Activated CD4-positive, alpha-beta memory T cell treated with anti-CD3 and anti-CD28 coated beads, Interleukin-2, amount 10 ng/mL, durations not matched to agents 7 days and 5 days (primary cell): Measurements from ENCODE around the gene ATP6V0E2. TPM values are rescaled to one million over a fixed set of nuclear protein-coding genes. Genes with fewer than 3 reads are reported as not detected.

Source experiments
- CTCF ChIA-PET: fragments of 350-600 bp; sonication (Branson Sonifier 250); formaldehyde crosslinking; loops from one replicate; lab custom pipeline; 2021; ENCODE audit warnings: antibody characterized with exemption, inconsistent platforms; lab: Charles Lee
- POLR2A ChIA-PET: fragments of 350-600 bp; sonication (Branson Sonifier 250); formaldehyde crosslinking; loops from one replicate; lab custom pipeline; 2021; ENCODE audit warnings: antibody characterized with exemption; lab: Charles Lee
- DNase-seq: peaks from one replicate; pipeline ENCODE4 v3.0.0-alpha.2; 2020
- H3K27ac Mint-ChIP-seq: one replicate; pipeline ENCODE4 v1.8.0; 2021; ENCODE audit warnings: mild to moderate bottlenecking, mixed read lengths
- H3K27me3 Mint-ChIP-seq: one replicate; pipeline ENCODE4 v1.8.0; 2021; ENCODE audit warnings: mixed read lengths
- H3K36me3 Mint-ChIP-seq: one replicate; pipeline ENCODE4 v1.8.0; 2021; ENCODE audit warnings: low read depth, mixed read lengths
- H3K4me1 Mint-ChIP-seq: one replicate; pipeline ENCODE4 v1.8.0; 2021; ENCODE audit warnings: mixed read lengths
- H3K4me3 Mint-ChIP-seq: one replicate; pipeline ENCODE4 v1.8.0; 2021; ENCODE audit warnings: mild to moderate bottlenecking, mixed read lengths
- H3K9me3 Mint-ChIP-seq: one replicate; pipeline ENCODE4 v1.8.0; 2021; ENCODE audit warnings: mixed read lengths
- total RNA-seq, 2 experiments: library from RNA; stranded (reverse); gene quantifications; one replicate each; pipeline ENCODE4 v1.2.3, GENCODE V29; 2021

The ATP6V0E2 gene
- total RNA-seq, 2 experiments from 2014 or later, result 48.8 to 52.3 TPM

GRCh38 chr7:149859876-149860275 is 13.9 kb upstream of the ATP6V0E2 start:
- no peaks in the 10 kb centered on the region for H3K9me3 Mint-ChIP-seq
- CTCF ChIA-PET, result interaction anchor here (1.5 kb wide), 1 partner anchor 11 kb away, joined by 3 read pairs; no protein-coding TSS in a partner anchor
- POLR2A ChIA-PET, result no interaction called here
- no peak for DNase-seq
- peaks cover 55% of the 10 kb centered on the region for H3K4me1 Mint-ChIP-seq
- no peak overlapping the region for H3K27ac Mint-ChIP-seq
- no peaks in the 10 kb centered on the region for H3K27me3 Mint-ChIP-seq
- H3K36me3 Mint-ChIP-seq, result peaks cover 24% of the 10 kb centered on the region
- no peak overlapping the region for H3K4me3 Mint-ChIP-seq

- H3K27me3 Mint-ChIP-seq, result no peaks in the 10 kb centered on the region
- POLR2A ChIA-PET, result interaction anchor here (1.2 kb wide), 1 partner anchor 10 kb away, joined by 4 read pairs; no protein-coding TSS in a partner anchor
Observed at GRCh38 chr7:149860821-149861727, 12.7 kb upstream of the ATP6V0E2 start.

GRCh38 chr7:149861728-149862045 is 12.1 kb upstream of the ATP6V0E2 start:
- CTCF ChIA-PET, result interaction anchor here (0.8 to 2.7 kb wide), 5 partner anchors 9 to 22 kb away, joined by 3 to 22 read pairs (median 5); no protein-coding TSS in a partner anchor
- Mint-ChIP-seq H3K27ac (no peak overlapping the region), H3K4me1 (peaks cover 55% of the 10 kb centered on the region), H3K4me3 (no peak overlapping the region), H3K9me3 (no peaks in the 10 kb centered on the region), H3K27me3 (no peaks in the 10 kb centered on the region), H3K36me3 (peaks cover 28% of the 10 kb centered on the region)
- POLR2A ChIA-PET, result interaction anchor here (1.2 kb wide), 1 partner anchor 10 kb away, joined by 4 read pairs; no protein-coding TSS in a partner anchor
- DNase-seq, result no peak

More at GRCh38 chr7:149860821-149861727, 12.7 kb upstream of the ATP6V0E2 start:
- Mint-ChIP-seq H3K4me3 (no peak overlapping the region), H3K36me3 (peaks cover 28% of the 10 kb centered on the region), H3K27ac (no peak overlapping the region), H3K9me3 (no peaks in the 10 kb centered on the region), H3K4me1 (peaks cover 55% of the 10 kb centered on the region)
- CTCF ChIA-PET, result interaction anchor here (0.9 to 2.7 kb wide), 5 partner anchors 10 to 21 kb away, joined by 3 to 22 read pairs (median 5); no protein-coding TSS in a partner anchor
- no peak for DNase-seq

- no peaks in the 10 kb centered on the region for H3K9me3 Mint-ChIP-seq
- H3K36me3 Mint-ChIP-seq, result peaks cover 28% of the 10 kb centered on the region
- no peak overlapping the region for H3K27ac Mint-ChIP-seq
- ChIA-PET CTCF (interaction anchor here (0.8 to 2.7 kb wide), 3 partner anchors 9 to 13 kb away, joined by 3 to 22 read pairs (median 5); no protein-coding TSS in a partner anchor), POLR2A (interaction anchor here (1.2 kb wide), 1 partner anchor 9 kb away, joined by 4 read pairs; no protein-coding TSS in a partner anchor)
- DNase-seq, result no peak
- no peak overlapping the region for H3K4me3 Mint-ChIP-seq
- no peaks in the 10 kb centered on the region for H3K27me3 Mint-ChIP-seq
- peaks cover 56% of the 10 kb centered on the region for H3K4me1 Mint-ChIP-seq
Observed at GRCh38 chr7:149862156-149862555, 11.6 kb upstream of the ATP6V0E2 start.

GRCh38 chr7:149863500-149863899 is 10.3 kb upstream of the ATP6V0E2 start:
- H3K36me3 Mint-ChIP-seq, result peaks cover 38% of the 10 kb centered on the region
- H3K27me3 Mint-ChIP-seq, result no peaks in the 10 kb centered on the region
- CTCF ChIA-PET, result no interaction called here
- peaks cover 61% of the 10 kb centered on the region for H3K4me1 Mint-ChIP-seq
- no peak overlapping the region for H3K4me3 Mint-ChIP-seq
- no peaks in the 10 kb centered on the region for H3K9me3 Mint-ChIP-seq
- POLR2A ChIA-PET, result interaction anchor here (1.9 kb wide), 1 partner anchor 19 kb away, joined by 8 read pairs; no protein-coding TSS in a partner anchor
- DNase-seq, result no peak
- H3K27ac Mint-ChIP-seq, result peak overlapping the region; percentile 77

- H3K27ac Mint-ChIP-seq, result peak overlapping the region; percentile 77
- no peaks in the 10 kb centered on the region for H3K27me3 Mint-ChIP-seq
- no peaks in the 10 kb centered on the region for H3K9me3 Mint-ChIP-seq
- no peak overlapping the region for H3K4me3 Mint-ChIP-seq
- DNase-seq, result no peak
- H3K4me1 Mint-ChIP-seq, result peaks cover 66% of the 10 kb centered on the region
- CTCF ChIA-PET, result interaction anchor here (1.4 kb wide), 1 partner anchor 19 kb away, joined by 7 read pairs; no protein-coding TSS in a partner anchor
- peaks cover 40% of the 10 kb centered on the region for H3K36me3 Mint-ChIP-seq
- POLR2A ChIA-PET, result interaction anchor here (1.8 to 2.3 kb wide), 3 partner anchors 8 to 25 kb away, joined by 6 to 27 read pairs (median 8); partner anchors contain the start of gene ZNF862
Observed at GRCh38 chr7:149864023-149864422, 9.7 kb upstream of the ATP6V0E2 start.

- Mint-ChIP-seq H3K9me3 (no peaks in the 10 kb centered on the region), H3K27ac (peak overlapping the region; percentile 98), H3K27me3 (no peaks in the 10 kb centered on the region), H3K36me3 (peaks cover 40% of the 10 kb centered on the region), H3K4me3 (no peak overlapping the region), H3K4me1 (peaks cover 73% of the 10 kb centered on the region)
- CTCF ChIA-PET, result interaction anchor here (1.0 to 1.9 kb wide), 5 partner anchors 8 to 26 kb away, joined by 3 to 10 read pairs (median 7); partner anchors contain the start of gene ZNF862
- POLR2A ChIA-PET, result interaction anchor here (0.8 to 2.3 kb wide), 9 partner anchors 8 to 459 kb away, joined by 3 to 27 read pairs (median 6); partner anchors contain the start of genes ACTR3C, LRRC61 and ZNF862
- DNase-seq, result no peak
Observed at GRCh38 chr7:149864751-149865150, 9.0 kb upstream of the ATP6V0E2 start.

GRCh38 chr7:149865437-149865836 is 8.3 kb upstream of the ATP6V0E2 start:
- no peaks in the 10 kb centered on the region for H3K9me3 Mint-ChIP-seq
- peaks cover 80% of the 10 kb centered on the region for H3K4me1 Mint-ChIP-seq
- H3K4me3 Mint-ChIP-seq, result peak overlapping the region; percentile 14
- DNase-seq, result peak; percentile 82
- no peaks in the 10 kb centered on the region for H3K27me3 Mint-ChIP-seq
- CTCF ChIA-PET, result interaction anchor here (1.0 to 1.9 kb wide), 6 partner anchors 9 to 27 kb away, joined by 3 to 10 read pairs (median 6); partner anchors contain the start of gene ZNF862
- H3K27ac Mint-ChIP-seq, result peak overlapping the region; percentile 98
- POLR2A ChIA-PET, result interaction anchor here (0.8 to 2.3 kb wide), 9 partner anchors 9 to 458 kb away, joined by 3 to 27 read pairs (median 6); partner anchors contain the start of genes ACTR3C, LRRC61 and ZNF862
- peaks cover 37% of the 10 kb centered on the region for H3K36me3 Mint-ChIP-seq

- Mint-ChIP-seq H3K4me1 (peaks cover 88% of the 10 kb centered on the region), H3K4me3 (peak overlapping the region; percentile 13), H3K36me3 (peaks cover 31% of the 10 kb centered on the region), H3K27ac (peak overlapping the region; percentile 98), H3K27me3 (no peaks in the 10 kb centered on the region), H3K9me3 (no peaks in the 10 kb centered on the region)
- DNase-seq, result no peak
- ChIA-PET POLR2A (interaction anchor here (1.2 to 2.3 kb wide), 6 partner anchors 8 to 27 kb away, joined by 4 to 27 read pairs (median 6); partner anchors contain the start of gene ZNF862), CTCF (interaction anchor here (1.1 to 1.9 kb wide), 2 partner anchors 15 to 28 kb away, joined by 3 to 8 read pairs; partner anchors contain the start of gene ZNF862)
Observed at GRCh38 chr7:149866139-149866778, 7.5 kb upstream of the ATP6V0E2 start.

- H3K4me3 Mint-ChIP-seq, result no peak overlapping the region
- ChIA-PET POLR2A (interaction anchor here (6.0 kb wide), 1 partner anchor 28 kb away, joined by 49 read pairs; the partner anchor contains the start of gene ZNF862), CTCF (no interaction called here)
- no peaks in the 10 kb centered on the region for H3K27me3 Mint-ChIP-seq
- H3K36me3 Mint-ChIP-seq, result peaks cover 26% of the 10 kb centered on the region
- peak overlapping the region; percentile 98 for H3K27ac Mint-ChIP-seq
- no peaks in the 10 kb centered on the region for H3K9me3 Mint-ChIP-seq
- H3K4me1 Mint-ChIP-seq, result peaks cover 92% of the 10 kb centered on the region
- DNase-seq, result no peak
Observed at GRCh38 chr7:149866779-149867447, 6.9 kb upstream of the ATP6V0E2 start.

- no peak for DNase-seq
- Mint-ChIP-seq H3K4me1 (peaks cover 95% of the 10 kb centered on the region), H3K36me3 (peaks cover 19% of the 10 kb centered on the region), H3K9me3 (no peaks in the 10 kb centered on the region), H3K27me3 (no peaks in the 10 kb centered on the region), H3K4me3 (no peak overlapping the region), H3K27ac (peak overlapping the region; percentile 98)
- POLR2A ChIA-PET, result interaction anchor here (6.0 kb wide), 1 partner anchor 29 kb away, joined by 49 read pairs; the partner anchor contains the start of gene ZNF862
- CTCF ChIA-PET, result interaction anchor here (2.5 kb wide), 1 partner anchor 15 kb away, joined by 11 read pairs; no protein-coding TSS in a partner anchor
Observed at GRCh38 chr7:149867762-149868622, 5.8 kb upstream of the ATP6V0E2 start.
